GM18951 (cell line): ENCODE results near the gene ETS1.

Experiments used
- POLR2A ChIP-seq: IDR thresholded peaks from 4 replicates; pipeline ENCODE4 v1.6.1; 2011; ENCODE audit warnings: mild to moderate bottlenecking; ENCODE audit not compliant: insufficient read length, insufficient read depth; ENCODE audit errors: extremely low read depth
- in situ Hi-C: fragments of 300-500 bp; cut with MboI; formaldehyde crosslinking; loops from one replicate; pipeline ENCODE4 v1.12.0; 2022; ENCODE audit warnings: low sequenced_read_pairs, mixed read lengths, inconsistent platforms; ENCODE audit not compliant: unreplicated experiment

ETS1 gene

DNA sequence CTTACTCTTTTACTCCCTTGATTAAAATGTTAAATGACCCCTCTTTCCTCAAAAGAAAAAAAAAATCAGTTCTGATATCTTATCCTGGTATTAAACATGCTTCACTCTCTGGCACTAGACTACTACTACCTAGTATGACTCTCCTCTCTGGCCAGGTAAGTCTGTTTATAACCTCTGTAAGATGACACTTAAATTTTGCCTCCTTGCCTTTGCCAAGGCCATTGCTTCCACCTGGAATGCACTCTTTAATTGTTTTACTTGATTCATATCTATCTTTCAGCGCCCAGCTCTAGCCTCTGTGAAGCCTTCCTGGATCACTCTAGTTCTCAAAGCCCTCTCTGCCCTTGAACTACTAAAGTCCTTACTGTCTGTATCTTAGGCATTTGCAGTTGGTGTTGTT is 170.4 kb downstream of the ETS1 start:
- in situ Hi-C loops, result no loop called here
- no peak for TF ChIP-seq POLR2A

GRCh38 chr11:128415539-128415938 is 171.8 kb downstream of the ETS1 start:
- in situ Hi-C loops, result no loop called here
- no peak for TF ChIP-seq POLR2A

- peak; percentile 61 for TF ChIP-seq POLR2A
- in situ Hi-C loops, result no loop called here
Observed at GRCh38 chr11:128412847-128413791, 174.2 kb downstream of the ETS1 start.

- no peak for TF ChIP-seq POLR2A
- in situ Hi-C loops, result no loop called here
Observed at GRCh38 chr11:128411812-128412211, 175.5 kb downstream of the ETS1 start.

DNA sequence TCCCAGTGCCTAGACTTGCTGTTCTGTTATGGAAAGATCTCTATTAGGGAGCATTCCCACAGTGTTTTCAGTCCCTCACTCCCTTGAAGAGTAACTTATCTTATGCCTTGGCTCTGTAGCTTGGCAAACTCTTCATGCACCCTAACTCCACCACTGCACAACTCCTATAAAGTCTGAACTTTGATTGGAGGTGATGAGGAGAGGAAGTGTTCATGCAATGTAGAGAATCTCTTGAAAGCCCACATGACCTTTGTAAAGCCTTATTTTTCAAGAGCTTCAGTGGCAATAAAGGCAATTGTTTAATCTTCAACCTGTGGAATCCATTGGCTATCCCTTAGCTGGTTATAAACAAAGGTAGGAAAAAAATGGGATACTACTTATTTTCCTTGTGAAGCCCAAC is 176.2 kb downstream of the ETS1 start:
- in situ Hi-C loops, result no loop called here
- no peak for TF ChIP-seq POLR2A

GRCh38 chr11:128409476-128409875 is 177.9 kb downstream of the ETS1 start:
- no peak for TF ChIP-seq POLR2A
- in situ Hi-C loops, result no loop called here
